Lower leg skin (tissue), 3 donors: Measurements from ENCODE around the gene GPATCH4.

ENCODE experiments used
- CTCF ChIP-seq, 3 donors: fragments of 450-650 bp; IDR thresholded peaks; one replicate each; pipeline ENCODE4 v1.5.1; 2016; ENCODE audit warnings: antibody characterized with exemption in 3 of 3, mild to moderate bottlenecking in 3 of 3, moderate library complexity in 2 of 3
- POLR2A ChIP-seq, 2 donors: fragments of 450-650 bp; IDR thresholded peaks; one replicate each; pipeline ENCODE4 v1.6.1; 2016 to 2017; ENCODE audit warnings: antibody characterized with exemption in 2 of 2, mild to moderate bottlenecking in 1 of 2, moderate library complexity in 1 of 2

- TF ChIP-seq CTCF (IDR thresholded peaks at IDR 0.05), result no peak
- no peak for TF ChIP-seq POLR2A (IDR thresholded peaks at IDR 0.05)
Observed at GRCh38 chr1:156643049-156643777, 41.9 kb upstream of the GPATCH4 start.
